ENCODE data around the gene OR4C46.
"Not testable (repeated sequence)": the region's sequence is repeated elsewhere in the genome, so short reads cannot be mapped to it uniquely, and the experiment has no call there.

Gene OR4C46

DNA sequence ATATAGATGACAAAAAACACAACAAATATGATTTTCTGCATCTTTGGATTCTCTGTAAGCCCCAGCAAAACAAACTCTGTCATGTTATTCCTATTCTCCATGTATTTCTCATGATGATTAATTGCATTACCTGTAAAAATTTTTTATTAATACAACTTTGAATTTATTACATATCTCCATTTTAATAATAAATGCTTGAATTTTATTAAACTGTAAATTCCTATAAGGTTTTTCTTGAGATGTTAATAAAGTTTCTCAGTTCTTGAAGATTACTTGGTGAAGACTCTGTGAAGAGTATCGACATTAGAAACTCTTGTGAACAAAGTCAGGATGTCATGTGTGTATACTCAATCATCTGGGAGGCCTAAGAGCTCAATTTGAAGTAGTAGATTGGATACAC, at the start of gene OR4C46:
Gene OR4C46 (minus strand): TSS at position 101 of the 400 bp plus-strand sequence. CDS start 0 bp downstream, at position 101.
- POLR2A ChIA-PET = no interaction called here
- no peak for DNase-seq (ENCODE audit: low read depth, low spot score)
- H3K4me3 ChIP-seq (ENCODE audit: low read depth, low read length) = no peak within 1 kb of the TSS
- TF ChIP-seq, protein P1, sequence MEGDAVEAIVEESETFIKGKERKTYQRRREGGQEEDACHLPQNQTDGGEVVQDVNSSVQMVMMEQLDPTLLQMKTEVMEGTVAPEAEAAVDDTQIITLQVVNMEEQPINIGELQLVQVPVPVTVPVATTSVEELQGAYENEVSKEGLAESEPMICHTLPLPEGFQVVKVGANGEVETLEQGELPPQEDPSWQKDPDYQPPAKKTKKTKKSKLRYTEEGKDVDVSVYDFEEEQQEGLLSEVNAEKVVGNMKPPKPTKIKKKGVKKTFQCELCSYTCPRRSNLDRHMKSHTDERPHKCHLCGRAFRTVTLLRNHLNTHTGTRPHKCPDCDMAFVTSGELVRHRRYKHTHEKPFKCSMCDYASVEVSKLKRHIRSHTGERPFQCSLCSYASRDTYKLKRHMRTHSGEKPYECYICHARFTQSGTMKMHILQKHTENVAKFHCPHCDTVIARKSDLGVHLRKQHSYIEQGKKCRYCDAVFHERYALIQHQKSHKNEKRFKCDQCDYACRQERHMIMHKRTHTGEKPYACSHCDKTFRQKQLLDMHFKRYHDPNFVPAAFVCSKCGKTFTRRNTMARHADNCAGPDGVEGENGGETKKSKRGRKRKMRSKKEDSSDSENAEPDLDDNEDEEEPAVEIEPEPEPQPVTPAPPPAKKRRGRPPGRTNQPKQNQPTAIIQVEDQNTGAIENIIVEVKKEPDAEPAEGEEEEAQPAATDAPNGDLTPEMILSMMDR (IDR thresholded peaks at IDR 0.05; ENCODE audit: insufficient read depth, low read length, missing control alignments) = no peak
- CTCF ChIA-PET = no interaction called here

DNA sequence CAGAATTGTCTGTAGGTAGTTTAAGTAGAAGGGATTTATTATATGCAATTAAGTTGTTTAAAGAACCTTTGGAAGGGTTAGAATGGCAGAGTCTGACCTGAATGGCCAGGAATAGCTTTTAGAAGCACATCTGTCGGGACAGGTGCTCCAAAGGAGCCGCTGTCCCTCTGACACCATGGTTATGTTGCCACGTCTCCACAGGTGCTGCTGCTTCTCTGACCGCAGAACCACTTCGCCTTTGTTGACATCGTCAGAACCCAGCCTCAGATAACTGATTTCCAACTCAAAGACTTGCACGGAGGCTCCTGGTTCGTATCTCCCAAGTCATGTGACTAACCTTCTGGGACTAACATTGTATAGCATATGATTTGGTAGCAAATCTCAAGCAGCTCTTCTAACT, 41.8 kb upstream of the OR4C46 start:
- DNase-seq (ENCODE audit: low read depth, low spot score); H3K4me3 ChIP-seq (ENCODE audit: low read depth, low read length); POLR2A ChIA-PET; CTCF ChIA-PET: not testable (repeated sequence)

DNA sequence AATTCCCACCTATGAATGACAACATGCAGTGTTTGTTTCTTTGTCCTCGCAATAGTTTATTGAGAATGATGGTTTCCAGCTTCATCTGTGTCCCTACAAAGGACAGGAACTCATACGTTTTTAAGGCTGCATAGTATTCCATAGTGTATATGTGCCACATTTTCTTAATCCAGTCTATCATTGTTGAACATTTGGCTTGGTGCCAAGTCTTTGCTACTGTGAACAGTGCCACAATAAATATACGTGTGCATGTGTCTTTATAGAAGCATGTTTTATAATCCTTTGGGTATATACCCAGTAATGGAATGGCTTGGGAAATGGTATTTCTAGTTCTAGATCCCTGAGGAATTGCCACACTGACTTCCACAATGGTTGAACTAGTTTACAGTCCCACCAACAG, 42.4 kb downstream of the OR4C46 start:
- CTCF ChIA-PET; H3K4me3 ChIP-seq (ENCODE audit: low read depth, low read length); DNase-seq (ENCODE audit: low read depth, low spot score); POLR2A ChIA-PET: not testable (repeated sequence)

DNA sequence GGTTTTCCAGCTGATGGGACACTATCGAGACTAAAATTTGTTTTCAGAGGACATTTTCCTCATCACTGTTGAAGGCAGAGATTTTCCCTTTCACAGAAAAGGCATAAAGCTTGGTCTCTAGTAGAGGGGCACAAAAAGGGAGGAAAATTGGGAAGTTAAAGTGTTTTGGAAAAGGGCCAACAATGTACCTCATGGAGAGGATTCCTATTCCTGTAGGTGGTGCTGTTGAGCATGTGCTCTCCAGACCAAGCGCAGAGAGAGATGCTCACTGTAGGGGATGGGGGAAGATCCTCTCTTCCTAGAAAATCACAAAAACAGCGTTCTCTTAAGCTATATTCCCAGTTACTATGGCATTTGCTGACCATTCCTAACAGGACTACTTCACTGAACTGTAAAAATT, 44.9 kb downstream of the OR4C46 start:
- H3K4me3 ChIP-seq (ENCODE audit: low read depth, low read length) = no peak overlapping the region
- ChIA-PET POLR2A (no interaction called here), CTCF (no interaction called here)
- no peak for DNase-seq (ENCODE audit: low read depth, low spot score)
- TF ChIP-seq, protein P1 (IDR thresholded peaks at IDR 0.05; ENCODE audit: insufficient read depth, low read length, missing control alignments) = no peak

DNA sequence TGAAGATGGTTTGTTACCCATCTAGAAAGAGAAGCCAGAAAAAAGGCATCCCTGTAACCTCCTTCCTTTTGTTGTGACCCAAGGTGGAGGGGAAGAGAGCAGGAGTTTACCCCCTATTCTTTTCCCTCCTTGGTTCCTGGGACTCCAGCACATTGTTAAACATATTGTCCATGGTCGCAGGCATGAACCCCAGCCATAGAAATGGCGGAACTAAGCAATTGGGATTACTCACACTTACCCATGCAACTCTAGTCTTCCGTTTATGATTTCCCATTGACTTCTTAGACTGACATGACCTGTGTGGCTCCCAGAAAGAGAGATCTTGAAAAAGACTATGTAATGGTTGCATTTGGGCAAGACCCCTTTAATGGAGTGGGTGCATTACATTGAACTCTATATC, 45.4 kb downstream of the OR4C46 start:
- TF ChIP-seq, protein P1 (IDR thresholded peaks at IDR 0.05; ENCODE audit: insufficient read depth, low read length, missing control alignments) = no peak
- ChIA-PET POLR2A (no interaction called here), CTCF (no interaction called here)
- DNase-seq (ENCODE audit: low read depth, low spot score) = no peak
- H3K4me3 ChIP-seq (ENCODE audit: low read depth, low read length) = no peak overlapping the region

Measured in AG04449 (cell line).